ENCODE results near the gene EFHC1.
"Not testable (repeated sequence)": the region's sequence is repeated elsewhere in the genome, so short reads cannot be mapped to it uniquely, and the experiment has no call there.

Gene EFHC1

DNA sequence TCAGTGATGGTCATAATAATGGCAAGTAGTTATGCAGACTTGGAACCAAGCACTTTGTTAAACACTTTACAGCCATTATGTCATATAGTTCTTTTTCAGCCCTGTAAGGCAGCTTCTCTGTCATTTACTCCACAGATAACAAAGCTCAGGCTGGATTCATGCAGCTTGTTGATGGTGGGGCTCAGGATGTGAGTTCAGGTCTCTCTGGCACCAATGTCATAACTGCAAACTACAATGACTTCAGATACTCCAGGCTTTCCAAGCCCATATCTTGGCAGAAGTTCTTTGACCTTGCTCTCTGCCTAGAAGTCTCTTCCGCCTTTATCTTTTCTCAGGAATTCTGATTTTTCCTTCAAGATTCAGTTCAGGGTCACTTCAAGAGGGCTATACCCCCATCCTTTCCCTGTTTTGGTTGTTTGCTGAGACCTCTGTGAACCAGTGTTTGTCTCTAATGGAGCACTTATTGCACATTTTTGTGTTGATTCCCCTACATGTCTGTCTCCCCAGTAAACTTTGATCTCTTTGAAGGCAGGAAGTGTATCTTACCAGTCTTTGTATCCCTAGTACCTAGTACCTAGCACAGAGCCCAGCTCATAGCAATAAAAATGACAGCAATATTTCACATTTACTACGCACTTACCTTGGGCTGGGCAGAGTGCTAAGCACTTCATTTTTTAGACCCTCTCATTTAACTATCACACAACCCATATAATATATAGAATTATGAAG lies 19.7 kb upstream of the EFHC1 start:
- DNase-seq, result no peak

DNA sequence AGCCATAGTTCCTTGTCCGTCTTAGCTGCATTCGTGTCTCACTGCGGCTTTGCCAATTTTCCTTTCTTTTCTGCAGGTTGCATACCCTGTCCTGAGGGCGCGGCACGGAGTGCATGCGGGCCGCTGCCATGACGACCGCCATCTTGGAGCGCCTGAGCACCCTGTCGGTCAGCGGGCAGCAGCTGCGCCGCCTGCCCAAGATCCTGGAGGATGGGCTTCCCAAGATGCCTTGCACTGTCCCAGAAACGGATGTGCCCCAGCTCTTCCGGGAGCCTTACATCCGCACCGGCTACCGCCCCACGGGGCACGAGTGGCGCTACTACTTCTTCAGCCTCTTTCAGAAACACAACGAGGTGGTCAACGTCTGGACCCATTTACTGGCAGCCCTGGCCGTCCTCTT lies 17.1 kb upstream of the EFHC1 start:
- no peak for DNase-seq

DNA sequence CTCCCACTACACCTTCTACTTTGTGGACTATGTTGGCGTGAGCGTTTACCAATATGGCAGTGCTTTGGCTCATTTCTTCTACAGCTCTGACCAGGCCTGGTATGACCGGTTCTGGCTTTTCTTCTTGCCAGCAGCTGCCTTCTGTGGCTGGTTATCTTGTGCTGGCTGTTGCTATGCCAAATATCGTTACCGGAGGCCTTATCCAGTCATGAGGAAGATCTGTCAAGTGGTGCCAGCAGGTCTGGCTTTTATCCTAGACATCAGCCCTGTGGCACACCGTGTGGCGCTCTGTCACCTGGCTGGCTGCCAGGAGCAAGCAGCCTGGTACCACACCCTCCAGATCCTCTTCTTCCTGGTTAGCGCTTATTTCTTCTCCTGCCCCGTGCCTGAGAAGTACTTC lies 16.5 kb upstream of the EFHC1 start:
- DNase-seq, result no peak

DNA sequence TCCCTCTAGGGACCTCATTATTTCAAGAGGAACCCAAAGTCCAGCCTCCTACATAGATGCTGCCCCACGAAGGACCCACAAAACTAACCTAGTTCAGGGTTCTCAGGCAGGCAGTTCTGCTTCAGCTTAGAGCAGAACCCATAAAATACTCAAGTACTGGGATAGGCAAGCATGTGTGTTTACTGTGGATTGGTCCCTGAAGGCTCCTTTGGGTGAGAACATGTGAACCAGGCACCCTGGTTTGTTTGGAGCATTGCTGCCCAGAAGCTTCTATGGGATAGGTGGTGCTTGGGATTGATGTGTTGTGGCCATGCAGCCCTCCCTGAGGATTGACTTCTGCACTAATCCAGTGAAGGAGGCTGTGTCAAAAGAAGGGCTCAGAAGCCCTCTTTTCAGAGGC lies 14.9 kb upstream of the EFHC1 start:
- no peak for DNase-seq

DNA sequence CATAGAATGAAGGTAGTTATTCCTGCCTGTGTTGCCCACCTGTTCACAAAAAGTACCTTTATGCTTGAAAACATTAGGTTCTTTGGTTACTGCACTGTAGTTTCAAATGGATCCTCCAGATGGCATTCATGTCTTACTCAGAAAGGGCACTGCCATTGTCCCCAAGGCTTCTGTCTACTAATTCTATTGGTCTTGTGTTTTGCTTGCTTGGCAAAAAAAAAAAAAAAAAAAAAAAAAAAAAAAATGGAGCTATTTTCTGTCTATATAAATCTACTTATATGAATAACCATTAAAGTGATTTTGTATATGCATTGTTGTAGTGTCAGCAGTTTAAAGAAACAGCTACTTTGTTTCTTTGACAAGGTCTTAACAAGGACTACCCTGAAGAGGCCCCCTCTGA lies 12.7 kb upstream of the EFHC1 start:
- DNase-seq, result no peak

DNA sequence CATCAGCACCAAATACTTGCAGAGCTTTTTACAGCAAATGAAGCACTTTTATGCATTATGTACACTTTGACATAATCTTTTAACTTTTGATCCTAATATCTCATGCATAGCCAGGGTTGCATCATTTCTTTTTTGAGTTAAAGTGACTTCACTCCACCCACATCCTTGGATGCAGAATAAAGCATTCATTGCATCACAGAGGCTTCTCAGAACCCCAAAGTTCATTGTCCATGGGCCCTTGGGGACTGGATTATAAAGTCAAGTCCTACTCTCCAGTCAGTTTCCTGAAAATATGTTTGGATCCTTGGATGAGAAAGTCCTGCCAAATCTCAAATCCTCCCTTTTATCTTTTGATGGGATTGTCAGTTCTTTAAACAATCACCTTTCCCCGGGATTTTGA lies 10.6 kb upstream of the EFHC1 start:
- DNase-seq, result no peak

DNA sequence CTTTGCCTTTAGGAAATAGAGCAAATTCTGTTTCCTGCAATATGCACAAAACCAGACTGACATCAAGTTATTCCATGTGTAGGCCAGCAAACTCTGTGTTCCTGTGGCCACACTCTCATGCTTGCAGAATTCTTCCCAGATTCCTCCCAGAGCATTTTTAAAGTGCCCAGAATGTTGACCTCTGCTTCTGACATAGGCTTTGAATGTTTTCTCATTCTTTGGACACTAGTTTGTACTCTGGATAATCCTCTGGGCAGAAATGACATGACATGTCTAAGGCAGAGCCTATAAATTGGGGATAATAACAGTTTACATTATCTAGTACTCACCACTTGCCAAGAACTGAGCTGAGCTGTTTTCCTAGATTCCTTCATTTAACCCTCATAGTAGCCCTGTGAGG lies 9.2 kb upstream of the EFHC1 start:
- no peak for DNase-seq

DNA sequence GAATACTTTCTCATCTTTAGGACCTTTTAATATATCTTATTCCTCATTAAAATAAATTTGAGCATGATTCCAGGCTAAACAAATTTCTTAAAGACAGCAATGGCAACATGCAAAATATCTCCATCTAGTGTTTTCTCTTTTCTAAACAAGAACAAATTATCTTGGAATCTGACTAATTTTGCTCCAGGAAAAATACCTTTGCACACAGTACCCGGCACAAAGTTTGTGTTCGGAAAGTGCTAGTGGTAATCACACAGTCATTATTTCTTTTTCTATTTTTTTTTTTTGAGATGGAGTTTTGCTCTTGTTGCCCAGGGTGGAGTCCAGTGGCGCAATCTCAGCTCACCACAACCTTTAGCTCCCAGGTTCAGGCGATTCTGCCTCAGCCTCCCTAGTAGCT lies 8.2 kb upstream of the EFHC1 start:
- DNase-seq, result no peak

DNA sequence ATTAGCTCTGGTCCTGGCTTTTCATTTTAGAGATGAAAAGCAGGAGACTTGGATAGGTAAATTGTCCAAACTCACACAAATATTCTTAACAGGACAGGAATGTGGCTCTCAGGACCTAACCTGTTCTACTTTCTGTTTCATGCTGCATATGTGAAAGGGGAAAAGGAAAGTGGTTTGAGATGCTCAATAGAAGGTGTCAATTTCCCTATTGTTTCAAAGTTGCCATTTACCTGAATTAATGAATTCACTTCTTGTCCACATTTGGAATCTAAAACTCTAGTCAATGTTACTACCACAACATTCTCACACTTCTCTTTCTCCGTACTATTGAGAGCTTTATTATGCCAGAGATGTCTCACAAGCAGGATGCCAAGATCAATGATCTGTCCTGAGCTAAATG lies 4.8 kb upstream of the EFHC1 start:
- DNase-seq, result no peak

DNA sequence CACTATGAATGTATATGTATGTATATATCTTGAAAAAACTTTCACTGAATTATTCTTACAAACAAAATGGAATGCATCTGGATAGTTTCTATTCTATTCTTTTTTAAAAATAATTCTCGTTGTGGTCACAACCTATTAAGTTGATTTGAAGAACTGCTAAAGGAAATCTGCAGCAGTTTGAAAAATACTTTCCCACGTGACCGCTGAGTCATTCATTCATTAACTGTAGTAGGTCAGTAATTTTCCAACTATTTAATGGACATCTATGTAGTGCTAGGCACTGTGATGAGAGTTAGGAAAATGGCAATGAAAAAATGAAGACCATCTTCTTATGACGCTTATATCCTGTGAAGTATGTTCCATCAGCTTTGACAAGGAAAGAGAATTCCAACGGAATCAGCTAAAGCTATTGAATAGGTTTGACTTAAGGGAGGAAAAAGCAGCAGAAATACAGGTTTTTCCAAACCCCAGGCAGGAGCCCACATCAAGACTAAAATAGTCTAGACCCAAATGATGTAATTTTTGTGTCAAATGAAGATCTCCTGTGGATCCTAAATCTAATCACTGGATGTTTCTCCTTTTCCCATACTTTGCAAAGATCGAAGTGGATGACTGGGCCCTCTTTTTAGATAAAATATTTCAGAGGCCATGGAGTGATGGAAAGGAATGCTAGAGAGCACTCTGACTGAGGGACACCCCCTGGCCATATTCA lies 4.1 kb upstream of the EFHC1 start:
- no peak for DNase-seq

DNA sequence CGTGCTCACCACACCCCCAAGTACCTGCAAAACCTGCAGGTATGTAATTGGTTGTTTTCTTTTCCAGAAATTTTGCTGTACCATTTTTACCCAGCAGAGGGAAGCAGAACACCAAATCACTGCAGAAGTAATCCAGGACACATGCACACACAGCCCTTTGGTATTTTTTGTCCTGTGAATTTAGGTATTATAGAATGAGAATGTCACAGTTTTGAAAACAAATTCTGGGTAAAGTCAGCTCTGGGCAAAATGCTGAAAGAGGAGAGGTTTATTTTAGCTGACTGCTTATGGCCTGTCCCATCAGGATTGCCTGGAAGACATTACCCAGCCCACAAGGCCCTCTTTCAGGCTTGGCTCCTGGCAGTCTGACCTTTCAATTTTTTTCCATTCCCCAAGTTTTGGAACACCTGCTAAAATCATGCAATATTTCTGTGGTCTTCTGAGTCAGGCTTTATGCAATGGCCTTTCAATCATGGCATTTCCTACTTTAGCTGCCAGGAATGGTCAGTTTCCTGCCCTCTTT lies 3.5 kb upstream of the EFHC1 start:
- DNase-seq, result no peak

DNA sequence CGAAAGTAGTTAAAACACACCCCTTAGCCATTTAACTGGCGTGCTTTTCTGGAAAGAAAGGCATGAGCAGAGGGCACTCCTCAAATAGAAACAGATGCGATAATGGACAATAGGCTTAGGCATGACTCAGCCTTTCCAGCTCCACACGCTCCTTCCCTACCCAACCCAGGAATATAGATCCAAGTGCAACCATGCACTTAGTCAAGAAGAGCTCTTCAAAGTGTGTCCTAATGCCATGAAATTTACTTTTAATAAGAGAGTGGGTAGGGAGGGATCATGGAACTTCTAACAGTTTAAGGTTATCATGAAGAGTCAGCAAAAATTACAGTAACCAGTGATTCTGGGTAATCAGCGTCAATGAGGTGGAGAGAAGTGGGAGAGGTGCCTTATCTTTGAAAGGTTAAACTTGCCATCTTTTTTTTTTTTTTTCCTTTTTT lies 2.4 kb upstream of the EFHC1 start:
- DNase-seq, result no peak

DNA sequence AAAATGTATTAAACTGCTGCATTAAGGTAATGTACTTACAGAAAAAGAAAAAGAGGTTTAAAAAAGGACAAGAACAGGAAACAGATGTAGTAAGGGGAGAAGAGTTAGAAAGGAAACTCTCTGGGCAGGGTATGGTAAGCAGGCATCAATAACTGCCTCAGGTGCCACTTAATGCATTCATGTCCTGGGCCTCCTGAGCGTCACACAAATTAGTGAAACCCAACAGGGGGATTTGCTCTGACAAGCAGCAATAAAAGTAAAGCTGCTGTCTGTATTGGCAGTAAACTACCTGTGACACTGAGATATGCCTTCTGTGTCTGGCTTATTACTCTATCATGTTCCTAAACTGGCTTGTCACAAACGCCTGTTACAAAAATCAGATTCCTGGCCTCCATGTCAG lies 1.5 kb upstream of the EFHC1 start:
- no peak for DNase-seq

DNA sequence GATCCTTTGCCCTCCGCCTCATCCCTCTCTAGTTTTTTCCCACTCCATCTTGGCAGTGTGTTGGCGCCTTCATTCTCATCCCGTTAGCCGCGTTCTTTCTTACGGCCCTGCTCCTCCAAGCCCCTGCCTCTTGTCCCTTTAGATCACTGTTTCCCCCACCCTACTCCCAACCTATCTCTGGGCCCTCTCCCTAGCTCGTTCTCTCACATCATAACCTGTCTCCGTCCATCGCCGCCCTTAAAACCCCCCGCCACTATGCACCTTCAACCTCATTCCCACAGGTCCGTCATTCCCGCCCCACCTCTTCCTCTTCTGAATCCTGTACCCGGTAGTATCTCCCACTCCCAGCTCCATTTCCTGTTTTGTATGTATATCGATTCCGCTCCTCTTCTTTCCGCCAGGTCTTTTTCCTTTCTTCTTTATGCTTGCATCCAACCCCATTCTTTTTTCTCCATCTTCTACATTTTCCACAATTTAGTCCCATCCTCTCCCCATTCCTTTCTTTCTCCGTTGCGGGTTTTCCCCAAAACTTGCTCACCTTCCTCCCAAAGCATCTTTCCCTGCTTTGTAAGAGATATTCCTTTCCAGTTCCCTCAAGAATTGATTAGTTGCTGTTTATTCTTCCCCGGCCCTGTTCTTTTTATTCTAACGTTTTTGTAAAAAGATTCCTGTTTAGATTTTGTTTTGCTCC lies 671 bp downstream of the EFHC1 start:
- no peak for DNase-seq

DNA sequence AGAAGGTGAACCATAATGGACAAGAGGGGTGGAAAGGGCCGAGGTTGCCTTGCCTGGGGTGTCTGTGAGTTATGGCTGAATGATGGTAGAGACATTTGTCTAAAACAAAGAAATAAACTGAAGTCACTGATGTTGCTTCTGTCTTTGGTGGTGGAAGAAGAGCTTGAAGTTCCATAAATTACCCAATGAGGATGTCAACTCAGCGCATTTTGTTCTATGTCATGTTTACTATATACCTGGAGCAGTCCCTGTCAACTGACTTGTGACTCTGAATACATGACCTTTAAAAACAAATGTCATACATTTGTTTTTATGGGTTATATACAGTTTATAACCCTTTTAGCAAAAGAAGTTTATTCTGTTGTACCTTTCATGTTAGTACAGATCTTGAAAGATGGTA lies 2.0 kb downstream of the EFHC1 start:
- DNase-seq, result no peak

DNA sequence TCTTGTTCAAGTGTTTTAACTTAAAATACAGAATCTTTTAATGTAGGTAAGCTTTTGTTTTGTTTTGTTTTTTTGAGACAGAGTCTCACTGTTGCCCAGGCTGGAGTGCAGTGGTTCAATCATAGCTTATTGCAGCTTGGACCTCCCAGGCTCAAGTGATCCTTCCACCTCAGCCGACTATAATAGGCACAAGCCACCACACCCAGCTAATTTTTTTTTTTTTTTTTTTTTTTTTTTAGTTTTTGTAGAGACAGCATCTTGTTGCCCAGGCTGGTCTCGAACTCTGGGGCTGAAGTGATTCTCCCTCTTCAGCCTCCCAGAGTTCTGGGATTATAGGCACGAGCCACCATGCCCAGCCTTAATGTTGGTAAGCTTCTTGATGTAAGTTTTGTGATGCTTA lies 3.3 kb downstream of the EFHC1 start:
- DNase-seq, result no peak

DNA sequence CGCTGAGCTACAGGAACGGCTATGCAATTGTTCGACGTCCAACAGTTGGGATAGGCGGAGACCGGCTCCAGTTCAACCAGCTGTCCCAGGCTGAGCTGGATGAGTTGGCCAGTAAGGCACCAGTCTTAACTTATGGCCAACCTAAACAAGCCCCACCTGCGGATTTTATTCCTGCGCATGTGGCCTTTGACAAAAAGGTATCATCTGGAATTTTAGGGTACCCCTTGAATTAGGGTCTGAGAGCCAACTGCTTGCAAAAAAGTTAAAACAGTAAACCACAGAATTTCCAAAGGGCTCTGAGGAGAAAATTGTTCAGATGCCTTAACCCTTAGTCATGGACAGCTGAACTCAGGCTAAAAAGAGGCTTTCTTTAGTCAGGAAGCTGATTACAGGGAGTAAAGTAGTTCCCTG lies 3.8 kb downstream of the EFHC1 start:
- no peak for DNase-seq

DNA sequence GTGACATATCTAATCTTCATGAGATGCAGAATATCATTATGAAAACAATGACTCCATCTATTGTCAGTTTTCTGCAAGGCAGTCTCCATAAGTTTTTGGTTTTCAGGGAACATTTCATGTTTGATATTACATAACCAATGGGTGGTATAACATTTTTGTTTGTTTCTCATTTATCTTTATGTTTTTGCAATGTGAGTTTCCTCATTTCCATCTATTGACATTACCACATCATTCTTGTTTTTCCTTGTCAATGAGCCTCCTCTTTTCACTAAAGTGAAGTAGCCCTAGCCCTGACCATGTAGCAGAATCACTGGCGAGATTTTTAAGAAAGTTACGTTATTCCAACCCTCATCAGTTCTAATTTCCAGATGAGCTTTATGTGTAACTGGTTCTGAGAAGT lies 4.4 kb downstream of the EFHC1 start:
- no peak for DNase-seq

DNA sequence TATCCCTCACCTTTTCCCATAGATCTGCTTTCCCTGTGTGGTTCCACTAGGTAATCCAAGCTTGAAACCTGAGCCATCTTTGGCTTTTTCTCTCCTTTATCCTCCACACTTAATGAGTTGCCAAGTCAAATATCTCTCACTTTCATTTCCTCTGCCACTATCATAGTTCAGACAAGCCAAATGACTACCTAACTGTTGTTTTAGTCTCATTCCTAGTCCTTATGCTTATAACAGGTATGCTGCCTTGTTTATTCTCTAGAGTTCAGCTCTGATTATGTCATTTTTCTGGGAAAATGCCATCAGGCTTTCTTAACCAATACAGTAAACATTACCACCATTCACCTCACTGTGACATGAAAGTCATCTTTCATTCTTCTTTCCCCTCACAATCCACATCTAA lies 6.5 kb downstream of the EFHC1 start:
- no peak for DNase-seq

DNA sequence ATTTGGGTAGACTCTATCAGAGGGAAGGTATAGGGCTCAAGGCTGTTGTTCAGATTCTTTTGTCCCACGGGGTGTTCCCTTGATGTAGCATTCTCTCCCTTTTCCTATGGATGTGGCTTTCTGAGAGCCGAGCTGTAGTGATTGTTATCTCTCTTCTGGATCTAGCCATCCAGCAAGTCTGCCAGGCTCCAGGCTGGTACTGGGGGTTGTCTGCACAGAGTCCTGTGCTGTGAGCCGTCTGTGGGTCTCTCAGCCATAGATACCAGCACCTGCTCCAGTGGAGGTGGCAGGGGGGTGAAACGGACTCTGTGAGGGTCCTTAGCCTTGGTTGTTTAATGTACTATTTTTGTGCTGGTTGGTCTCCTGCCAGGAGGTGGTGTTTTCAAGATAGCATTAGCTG lies 13.2 kb downstream of the EFHC1 start:
- not testable (repeated sequence) for DNase-seq

DNA sequence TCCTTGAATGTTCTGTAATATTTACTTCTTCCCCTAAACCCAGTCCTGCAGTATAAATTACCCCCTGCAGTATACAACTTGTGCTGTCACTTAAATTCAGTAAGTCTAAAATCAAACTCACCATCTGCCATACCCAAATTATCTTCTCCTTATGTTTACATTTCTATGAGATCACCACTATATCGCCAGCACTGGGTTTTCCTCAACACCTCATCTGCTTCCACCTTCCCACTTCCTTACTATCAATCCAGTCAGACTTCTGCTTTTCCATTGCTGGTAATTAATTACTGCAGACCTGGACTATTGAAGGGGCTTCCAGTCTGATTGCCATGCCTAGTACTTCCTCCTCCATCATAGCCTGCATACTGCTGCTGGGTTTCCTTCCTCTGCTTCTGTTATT lies 15.2 kb downstream of the EFHC1 start:
- DNase-seq, result no peak

DNA sequence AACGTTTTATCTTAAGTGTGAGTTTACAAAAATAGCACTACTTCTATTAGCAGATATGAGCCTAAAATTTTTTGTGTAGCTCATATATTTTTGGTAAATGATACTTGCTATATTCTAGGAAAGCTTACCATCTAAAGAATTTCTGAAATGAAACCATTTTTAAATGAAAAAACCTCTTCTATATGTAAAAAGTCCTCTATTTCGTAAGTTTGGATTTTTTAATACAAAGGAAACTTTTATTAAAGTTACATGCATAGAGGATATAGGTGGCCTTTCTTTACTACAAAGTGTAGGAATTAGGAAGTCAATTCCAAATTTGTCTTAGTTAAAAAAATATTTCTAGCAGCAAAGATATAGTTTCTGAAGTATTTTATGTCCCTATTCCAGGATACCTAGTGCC lies 18.8 kb downstream of the EFHC1 start:
- no peak for DNase-seq

DNA sequence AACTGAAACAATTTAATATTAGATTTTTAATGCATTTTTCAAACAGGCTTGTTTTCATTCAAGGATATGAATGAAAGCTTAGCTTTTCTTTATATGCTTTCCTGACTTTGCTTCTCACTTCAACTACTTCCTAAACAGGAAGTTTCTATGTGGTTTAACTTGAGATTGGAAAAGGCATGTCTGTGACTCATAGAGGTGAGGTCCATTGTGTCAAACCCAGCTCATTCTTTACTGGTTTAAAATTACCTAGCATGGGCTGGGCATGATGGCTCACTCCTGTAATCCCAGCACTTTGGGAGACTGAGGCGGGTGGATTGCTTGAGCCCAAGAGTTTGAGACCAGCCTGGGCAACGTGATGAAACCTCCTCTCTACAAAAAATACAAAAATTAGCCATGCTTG lies 34.4 kb downstream of the EFHC1 start:
- DNase-seq, result no peak

DNA sequence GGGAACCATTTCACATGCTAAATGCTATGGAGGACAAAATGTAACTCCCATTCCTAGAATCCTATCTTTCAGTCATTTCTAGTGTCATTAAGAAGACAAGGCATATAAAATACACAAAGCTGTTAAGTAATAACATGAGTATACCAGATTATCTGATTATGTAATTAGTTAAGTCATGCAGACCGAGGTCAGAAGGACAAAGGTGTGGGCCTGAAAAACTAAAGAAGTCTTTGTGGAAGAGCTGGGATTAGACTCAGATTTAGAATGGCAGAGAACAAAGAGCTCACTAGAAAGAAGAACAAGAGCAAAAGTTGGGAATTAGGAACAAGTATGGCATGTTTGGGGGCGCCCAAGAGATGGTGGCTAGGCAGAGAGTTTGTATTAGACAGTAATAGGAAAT lies 37.0 kb downstream of the EFHC1 start:
- DNase-seq, result no peak
